Body of pancreas (tissue), 4 donors: Measurements from ENCODE around the gene HTR6.

ENCODE experiments used
- CTCF ChIP-seq, 7 experiments: fragments of 450-650 bp in 4 of 7; fragments of 200-600 bp in 3 of 7; sonication (generic) in 3 of 7; IDR thresholded peaks; one replicate each; pipeline ENCODE4 v1.5.1; 2016 to 2019; ENCODE audit warnings: antibody characterized with exemption in 7 of 7
- POLR2A ChIP-seq, 3 donors: fragments of 450-650 bp; IDR thresholded peaks; one replicate each; pipeline ENCODE4 v1.6.1; 2016; ENCODE audit warnings: antibody characterized with exemption in 3 of 3, mild to moderate bottlenecking in 2 of 3

- TF ChIP-seq CTCF (IDR thresholded peaks at IDR 0.05) (no peak), POLR2A (IDR thresholded peaks at IDR 0.05) (no peak)
These were observed 63.9 kb downstream of the HTR6 start for GRCh38 chr1:19728413-19729145.
